Activated CD4-positive, alpha-beta T cell treated with anti-CD3 and anti-CD28 coated beads, Interleukin-2, amount 10 ng/mL, durations not matched to agents 24 days and 14 days (primary cell): ENCODE data around the gene GABRD. TPM values are rescaled to one million over a fixed set of nuclear protein-coding genes. Genes with fewer than 3 reads are reported as not detected.

Experiments
- DNase-seq: peaks from one replicate; pipeline ENCODE4 v3.0.0; 2022
- H3K27ac Mint-ChIP-seq: one replicate; pipeline ENCODE4 v1.8.0; 2022; ENCODE audit warnings: mild to moderate bottlenecking, mixed read lengths
- H3K27me3 Mint-ChIP-seq: one replicate; pipeline ENCODE4 v1.8.0; 2022; ENCODE audit warnings: mixed read lengths
- H3K36me3 Mint-ChIP-seq: one replicate; pipeline ENCODE4 v1.8.0; 2022; ENCODE audit warnings: low read depth, mild to moderate bottlenecking, mixed read lengths
- H3K4me1 Mint-ChIP-seq: one replicate; pipeline ENCODE4 v1.8.0; 2021; ENCODE audit warnings: mixed read lengths
- H3K4me3 Mint-ChIP-seq: one replicate; pipeline ENCODE4 v1.8.0; 2022; ENCODE audit warnings: mild to moderate bottlenecking, moderate library complexity, mixed read lengths
- H3K9me3 Mint-ChIP-seq: one replicate; pipeline ENCODE4 v1.8.0; 2021; ENCODE audit warnings: mixed read lengths
- intact Hi-C: fragments of 100-400 bp; cut with micrococcal nuclease; formaldehyde crosslinking; loops from one replicate; pipeline ENCODE4 v1.15.1; 2023
- total RNA-seq: library from RNA; stranded (reverse); gene quantifications from 2 replicates; pipeline ENCODE4 v1.2.3, GENCODE V29; 2022

Gene GABRD
- total RNA-seq, 1 donor from 2014 or later = not detected

DNA sequence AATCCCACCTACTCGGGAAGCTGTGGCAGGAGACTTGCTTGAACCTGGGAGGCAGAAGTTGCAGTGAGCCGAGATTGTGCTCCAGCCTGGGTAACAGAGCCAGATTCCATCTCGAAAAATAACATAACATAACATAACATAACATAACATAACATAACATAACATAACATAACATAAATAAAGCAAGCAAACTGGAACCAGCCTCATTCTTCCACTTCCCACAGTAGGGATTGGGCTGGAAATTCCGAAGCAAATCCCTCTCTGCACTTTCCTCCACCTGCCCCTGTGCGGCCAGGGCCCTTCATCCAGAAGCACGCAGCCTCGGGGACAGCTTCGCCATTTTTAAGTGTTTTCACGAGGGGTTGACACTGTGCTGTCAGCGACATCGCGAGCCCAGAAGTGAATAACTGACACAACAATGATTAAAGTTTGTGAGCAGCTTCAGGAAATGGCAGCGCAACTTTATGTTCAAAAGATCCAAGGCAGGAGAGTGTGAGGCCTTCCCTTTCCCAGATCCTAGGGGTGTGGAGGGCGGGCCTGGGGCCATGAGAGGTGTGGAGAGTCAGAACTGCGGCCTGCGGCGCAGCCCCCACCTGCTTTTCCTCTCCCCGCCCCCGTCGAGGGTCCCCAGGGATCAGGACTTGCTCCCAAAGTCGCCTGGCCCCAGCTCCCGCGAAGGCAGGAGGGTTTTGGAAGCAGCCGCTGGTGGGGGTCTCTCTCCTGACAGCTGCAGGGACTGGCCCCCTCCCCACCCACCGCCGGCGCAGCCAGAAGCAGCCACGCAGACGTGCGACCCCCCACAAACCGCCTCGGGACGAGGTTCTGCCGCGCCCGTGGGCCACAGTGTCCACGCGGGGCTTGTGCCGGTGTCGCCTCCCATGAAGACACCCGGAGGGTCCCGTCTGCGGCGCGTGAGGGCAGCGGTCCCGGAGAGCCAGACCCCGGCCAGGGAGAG is 651 bp upstream of the GABRD start:
- Mint-ChIP-seq H3K9me3 (no peaks in the 10 kb centered on the region), H3K27me3 (peaks cover 51% of the 10 kb centered on the region)
- intact Hi-C loops = no loop called here

DNA sequence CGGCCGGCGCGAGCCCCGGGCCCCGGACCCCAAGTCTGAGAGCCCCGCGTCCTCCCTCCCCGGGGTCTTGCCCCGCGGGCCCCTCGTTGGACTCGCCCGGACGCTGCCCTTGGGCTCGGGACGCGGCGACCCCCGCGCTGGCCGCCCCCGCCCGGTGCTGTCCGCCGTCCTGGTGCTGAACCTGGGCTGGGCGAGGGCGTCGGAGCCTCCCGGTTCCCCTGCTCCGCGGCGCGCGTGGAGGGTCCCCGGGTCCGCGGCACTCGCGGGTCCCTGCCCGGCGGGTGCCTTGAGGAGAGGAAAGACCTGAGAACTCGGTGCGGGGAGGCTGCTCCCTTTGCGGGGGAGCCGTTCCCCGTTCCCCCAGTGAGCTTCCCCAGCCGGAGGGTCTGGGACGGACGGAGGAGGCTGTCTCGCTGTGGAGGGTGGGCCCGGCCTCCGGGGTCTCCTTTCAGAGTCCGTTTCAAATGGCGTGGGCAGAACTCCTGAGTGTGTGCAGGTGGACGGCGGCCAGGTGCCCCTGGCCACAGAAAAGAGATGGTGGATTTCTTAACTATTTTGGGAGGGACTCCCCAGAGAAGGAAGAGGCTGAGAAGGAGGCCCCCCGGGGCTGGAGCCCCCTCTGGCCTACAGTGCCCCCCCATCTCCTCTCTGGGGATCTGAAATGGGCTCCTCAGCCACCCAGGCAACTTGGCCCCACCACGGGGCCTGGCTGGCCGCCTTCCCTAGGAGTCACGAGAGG is 595 bp downstream of the GABRD start:
- intact Hi-C loops = no loop called here
- Mint-ChIP-seq H3K4me3 (no peak overlapping the region), H3K27ac (no peak overlapping the region), H3K9me3 (no peaks in the 10 kb centered on the region), H3K36me3 (no peaks in the 10 kb centered on the region), H3K4me1 (peaks cover 2% of the 10 kb centered on the region), H3K27me3 (peaks cover 51% of the 10 kb centered on the region)
- no peak for DNase-seq

More for the DNA sequence above, 651 bp upstream of the GABRD start:
- Mint-ChIP-seq H3K27ac (no peak overlapping the region), H3K36me3 (no peaks in the 10 kb centered on the region), H3K4me3 (peak overlapping the region; percentile 66), H3K4me1 (peaks cover 2% of the 10 kb centered on the region)
- DNase-seq = no peak

DNA sequence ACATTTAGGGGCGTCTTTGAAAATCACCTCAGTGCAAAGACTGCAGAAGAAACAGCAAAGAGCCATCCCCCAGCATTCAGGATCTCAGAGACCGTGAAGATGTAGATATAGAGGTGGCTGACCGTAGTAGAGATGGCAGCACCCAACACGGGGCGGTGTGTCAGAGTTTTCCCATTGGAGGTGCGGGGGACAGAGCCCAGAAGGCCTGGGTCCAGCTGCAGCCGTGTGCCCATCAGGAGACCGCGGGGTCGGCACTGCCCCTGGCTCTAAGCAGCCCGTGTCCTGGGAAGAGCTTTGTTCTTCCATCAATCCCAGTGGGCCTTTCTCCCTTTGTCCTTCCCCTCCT is 1.1 kb downstream of the GABRD start:
- DNase-seq = no peak
- Mint-ChIP-seq H3K9me3 (no peaks in the 10 kb centered on the region), H3K27ac (no peak overlapping the region), H3K36me3 (no peaks in the 10 kb centered on the region), H3K27me3 (peaks cover 45% of the 10 kb centered on the region), H3K4me1 (peaks cover 2% of the 10 kb centered on the region), H3K4me3 (no peak overlapping the region)
- intact Hi-C loops = no loop called here

DNA sequence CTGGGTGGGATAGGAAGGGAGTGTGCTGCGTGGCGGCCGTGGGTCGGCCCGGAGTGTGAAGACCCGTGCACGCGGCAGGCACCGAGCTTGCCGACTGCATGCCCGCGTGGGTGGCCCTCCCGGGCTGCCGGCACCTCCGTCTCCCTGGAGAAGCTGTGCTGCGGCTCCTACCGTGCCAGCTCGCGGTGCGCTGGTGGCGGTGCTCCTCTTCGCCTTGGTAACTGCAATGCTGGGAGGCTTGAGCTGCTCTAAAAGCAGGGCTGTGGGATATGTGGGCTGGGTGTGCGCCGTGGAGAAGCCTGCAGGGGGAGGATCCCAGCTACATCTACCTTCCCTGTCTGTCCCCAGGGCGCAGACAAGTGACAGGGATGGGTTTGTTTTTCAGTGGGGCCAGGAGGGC is 2.4 kb downstream of the GABRD start:
- DNase-seq = no peak
- intact Hi-C loops = no loop called here
- H3K27me3 Mint-ChIP-seq = peaks cover 37% of the 10 kb centered on the region
- no peak overlapping the region for H3K27ac Mint-ChIP-seq
- no peak overlapping the region for H3K4me3 Mint-ChIP-seq
- H3K9me3 Mint-ChIP-seq = no peaks in the 10 kb centered on the region
- no peaks in the 10 kb centered on the region for H3K36me3 Mint-ChIP-seq
- H3K4me1 Mint-ChIP-seq = peaks cover 2% of the 10 kb centered on the region

DNA sequence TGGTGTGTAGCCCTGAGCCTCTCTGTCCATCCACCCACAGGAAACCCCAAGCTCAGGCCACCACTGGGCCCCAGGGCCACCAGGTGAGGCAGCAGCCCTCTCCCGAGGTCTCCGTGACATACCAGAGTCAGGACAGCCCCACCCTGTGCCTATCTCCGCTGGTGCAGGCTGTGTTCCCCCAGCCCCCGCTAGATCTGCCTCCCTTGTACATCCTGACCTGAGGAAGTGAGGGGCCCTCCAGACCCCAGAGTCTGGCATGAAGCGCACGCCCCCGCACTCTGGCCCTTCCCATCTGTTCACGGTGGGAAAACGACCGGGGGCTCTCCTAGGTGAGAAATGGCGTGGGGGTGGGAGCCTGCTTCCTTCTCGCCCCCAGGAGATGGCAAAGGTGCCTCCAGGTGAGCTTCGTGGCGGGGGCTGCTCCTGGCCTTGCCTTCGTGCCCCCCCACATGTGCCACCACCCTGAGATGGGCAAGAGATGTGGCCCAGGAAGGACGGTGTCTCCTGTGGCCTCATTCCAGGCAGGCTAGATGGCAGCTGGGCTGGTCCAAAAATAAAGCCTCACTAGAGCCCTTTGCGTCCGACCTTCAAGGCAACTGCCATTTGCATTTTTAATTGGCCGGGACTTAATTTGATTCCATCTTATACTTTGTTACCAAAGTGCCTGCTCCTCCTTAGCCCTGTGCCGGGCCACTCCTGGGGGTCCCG is 3.1 kb downstream of the GABRD start:
- Mint-ChIP-seq H3K4me3 (no peak overlapping the region), H3K27ac (no peak overlapping the region), H3K27me3 (peaks cover 31% of the 10 kb centered on the region), H3K36me3 (no peaks in the 10 kb centered on the region), H3K9me3 (no peaks in the 10 kb centered on the region), H3K4me1 (peaks cover 2% of the 10 kb centered on the region)
- DNase-seq = no peak
- intact Hi-C loops = no loop called here

- Mint-ChIP-seq H3K27ac (no peak overlapping the region), H3K9me3 (no peaks in the 10 kb centered on the region), H3K27me3 (peaks cover 22% of the 10 kb centered on the region), H3K4me3 (no peak overlapping the region), H3K36me3 (no peaks in the 10 kb centered on the region), H3K4me1 (peaks cover 2% of the 10 kb centered on the region)
- DNase-seq = no peak
- intact Hi-C loops = no loop called here
Measured at GRCh38 chr1:2023187-2023586, 4.0 kb downstream of the GABRD start.

- intact Hi-C loops = no loop called here
- H3K4me1 Mint-ChIP-seq = no peaks in the 10 kb centered on the region
- H3K36me3 Mint-ChIP-seq = no peaks in the 10 kb centered on the region
- no peak overlapping the region for H3K27ac Mint-ChIP-seq
- no peak for DNase-seq
- no peaks in the 10 kb centered on the region for H3K9me3 Mint-ChIP-seq
- no peak overlapping the region for H3K4me3 Mint-ChIP-seq
- peaks cover 18% of the 10 kb centered on the region for H3K27me3 Mint-ChIP-seq
Measured at GRCh38 chr1:2024451-2024850, 5.3 kb downstream of the GABRD start.

- H3K27me3 Mint-ChIP-seq = peaks cover 16% of the 10 kb centered on the region
- no peaks in the 10 kb centered on the region for H3K36me3 Mint-ChIP-seq
- no peak overlapping the region for H3K27ac Mint-ChIP-seq
- no peak for DNase-seq
- H3K9me3 Mint-ChIP-seq = no peaks in the 10 kb centered on the region
- H3K4me3 Mint-ChIP-seq = no peak overlapping the region
- H3K4me1 Mint-ChIP-seq = no peaks in the 10 kb centered on the region
- intact Hi-C loops = no loop called here
Measured at GRCh38 chr1:2024887-2025286, 5.7 kb downstream of the GABRD start.

GRCh38 chr1:2025491-2025981 is 6.4 kb downstream of the GABRD start:
- no peak overlapping the region for H3K4me3 Mint-ChIP-seq
- no peaks in the 10 kb centered on the region for H3K4me1 Mint-ChIP-seq
- H3K9me3 Mint-ChIP-seq = no peaks in the 10 kb centered on the region
- H3K27ac Mint-ChIP-seq = no peak overlapping the region
- peaks cover 10% of the 10 kb centered on the region for H3K27me3 Mint-ChIP-seq
- no peaks in the 10 kb centered on the region for H3K36me3 Mint-ChIP-seq
- DNase-seq = peak; percentile 65
- intact Hi-C loops = no loop called here

DNA sequence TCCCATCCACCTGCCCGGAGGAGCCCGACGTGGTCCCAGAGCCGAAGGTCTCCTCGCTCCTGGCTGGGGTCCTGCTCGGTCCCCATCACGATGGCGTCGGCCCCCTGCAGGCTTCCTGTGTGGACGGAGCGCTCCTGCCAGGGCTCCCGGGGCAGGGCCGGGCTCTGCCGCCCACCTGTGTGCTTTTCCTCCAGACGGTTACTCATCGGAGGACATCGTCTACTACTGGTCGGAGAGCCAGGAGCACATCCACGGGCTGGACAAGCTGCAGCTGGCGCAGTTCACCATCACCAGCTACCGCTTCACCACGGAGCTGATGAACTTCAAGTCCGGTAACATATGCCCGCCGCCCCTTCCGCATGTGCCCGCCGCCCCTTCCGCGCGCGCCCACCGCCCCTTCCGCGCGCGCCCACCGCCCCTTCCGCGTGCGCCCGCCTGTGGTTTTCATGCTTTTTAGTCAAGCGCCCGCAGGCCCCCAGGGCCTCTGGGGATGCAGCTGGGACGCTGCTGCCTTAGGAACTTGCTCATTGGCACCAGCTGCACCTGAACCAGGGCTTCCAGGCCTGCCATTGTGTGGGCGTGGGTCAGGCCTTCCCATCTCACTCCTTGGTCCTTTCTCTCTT is 8.9 kb downstream of the GABRD start:
- DNase-seq = no peak
- Mint-ChIP-seq H3K27ac (no peak overlapping the region), H3K9me3 (no peaks in the 10 kb centered on the region), H3K36me3 (no peaks in the 10 kb centered on the region), H3K27me3 (no peaks in the 10 kb centered on the region), H3K4me1 (no peaks in the 10 kb centered on the region), H3K4me3 (no peak overlapping the region)
- intact Hi-C loops = no loop called here

DNA sequence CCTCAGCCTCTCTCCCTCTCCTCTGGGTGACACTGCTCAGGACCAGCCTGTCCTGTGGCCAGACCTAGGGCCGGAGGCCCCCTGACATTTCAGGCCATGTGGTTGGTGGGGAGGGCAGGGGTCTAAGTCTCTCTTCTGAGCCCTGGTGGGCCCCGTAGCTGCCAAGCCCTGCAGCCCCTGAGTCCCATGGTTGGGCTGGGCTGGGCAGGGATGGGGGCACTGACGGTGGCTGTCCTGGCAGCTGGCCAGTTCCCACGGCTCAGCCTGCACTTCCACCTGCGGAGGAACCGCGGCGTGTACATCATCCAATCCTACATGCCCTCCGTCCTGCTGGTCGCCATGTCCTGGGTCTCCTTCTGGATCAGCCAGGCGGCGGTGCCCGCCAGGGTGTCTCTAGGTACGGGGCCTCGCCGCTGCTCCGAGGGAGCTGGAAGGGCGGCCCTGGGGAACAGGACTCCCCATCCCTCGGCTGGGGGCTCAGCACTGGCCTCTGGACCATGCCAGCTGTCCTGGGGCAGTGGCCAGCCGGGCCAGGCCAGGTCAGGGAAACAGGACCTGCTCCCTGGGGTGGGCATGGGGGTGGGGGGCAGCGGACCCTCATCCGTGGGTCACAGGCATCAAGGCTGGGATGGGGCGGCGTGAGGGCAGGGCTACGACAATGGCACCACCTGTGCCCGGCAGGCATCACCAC is 9.9 kb downstream of the GABRD start:
- no peaks in the 10 kb centered on the region for H3K9me3 Mint-ChIP-seq
- intact Hi-C loops = no loop called here

GRCh38 chr1:2029561-2029960 is 10.4 kb downstream of the GABRD start:
- Mint-ChIP-seq H3K27ac (no peak overlapping the region), H3K9me3 (no peaks in the 10 kb centered on the region), H3K27me3 (no peaks in the 10 kb centered on the region), H3K4me1 (no peaks in the 10 kb centered on the region), H3K4me3 (no peak overlapping the region), H3K36me3 (no peaks in the 10 kb centered on the region)
- intact Hi-C loops = no loop called here
- DNase-seq = no peak

More for the DNA sequence above, 9.9 kb downstream of the GABRD start:
- no peaks in the 10 kb centered on the region for H3K27me3 Mint-ChIP-seq
- no peaks in the 10 kb centered on the region for H3K4me1 Mint-ChIP-seq
- H3K36me3 Mint-ChIP-seq = no peaks in the 10 kb centered on the region
- DNase-seq = no peak
- H3K27ac Mint-ChIP-seq = no peak overlapping the region
- H3K4me3 Mint-ChIP-seq = no peak overlapping the region
